IPS DF 6.9 (cell line): ENCODE results near the gene GXYLT2.

Source experiments
- DNase-seq: peaks from one replicate; pipeline ENCODE4 v3.0.0-alpha.2; 2013; ENCODE audit warnings: low read depth, low spot score
- H3K27ac ChIP-seq: one replicate; pipeline ENCODE4 v1.5.1; 2013; ENCODE audit warnings: low read length, control low read depth
- H3K27me3 ChIP-seq: 2 replicates; pipeline ENCODE4 v1.6.1; 2013; ENCODE audit warnings: mild to moderate bottlenecking, low read length; ENCODE audit not compliant: control insufficient read depth, insufficient read depth
- H3K36me3 ChIP-seq: 2 replicates; pipeline ENCODE4 v1.6.1; 2013; ENCODE audit warnings: low read length; ENCODE audit not compliant: control insufficient read depth, insufficient read depth
- H3K4me1 ChIP-seq: 2 replicates; pipeline ENCODE4 v1.6.1; 2013; ENCODE audit warnings: low read length; ENCODE audit not compliant: control insufficient read depth, insufficient read depth
- H3K4me3 ChIP-seq: 2 replicates; pipeline ENCODE4 v1.5.1; 2013; ENCODE audit warnings: mild to moderate bottlenecking, low read length
- H3K9me3 ChIP-seq: 2 replicates; pipeline ENCODE4 v1.6.1; 2013; ENCODE audit warnings: low read length, inconsistent platforms; ENCODE audit not compliant: control insufficient read depth, insufficient read depth
- WGBS: extraction: QIAGEN DNeasy Blood & Tissue Kit; methylation state at CpG from one replicate; pipeline ENCODE4 v1.1.7; 2013; ENCODE audit warnings: mixed read lengths, missing lambda C conversion rate; ENCODE audit not compliant: insufficient read length, insufficient coverage; 5-methylcytosine and 5-hydroxymethylcytosine counted together

GXYLT2 gene

DNA sequence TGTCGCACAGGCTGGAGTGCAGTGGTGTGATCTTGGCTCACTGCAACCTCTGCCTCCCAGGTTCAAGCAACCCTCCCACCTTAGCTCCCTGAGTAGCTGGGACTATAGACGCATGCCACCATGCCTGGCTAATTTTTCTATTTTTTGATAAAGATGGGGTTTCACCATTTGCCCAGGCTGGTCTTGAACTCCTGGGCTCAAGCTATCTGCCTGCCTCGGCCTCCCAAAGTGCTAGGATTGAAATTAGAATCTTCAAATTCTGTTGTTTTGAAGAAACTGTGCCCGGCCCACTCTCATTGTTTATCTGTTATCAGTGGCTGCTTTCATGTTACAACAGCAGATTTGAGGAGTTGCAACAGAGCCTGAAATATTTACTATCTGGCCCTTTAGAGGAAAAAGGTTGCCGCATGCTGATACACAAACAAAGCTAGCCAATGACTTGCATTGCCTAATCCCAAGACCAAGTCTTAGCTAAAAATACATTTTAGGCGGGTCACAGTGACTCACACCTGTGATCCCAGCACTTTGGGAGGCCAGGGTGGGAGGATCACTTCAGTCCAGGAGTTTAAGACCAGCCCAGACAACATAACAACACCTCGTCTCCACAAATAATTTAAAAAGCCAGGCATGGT, 65.6 kb downstream of the GXYLT2 start:
- WGBS: no CpG with 5 or more reads among the region's 7 CpGs
- no peak overlapping the region for H3K27ac ChIP-seq
- no peaks in the 10 kb centered on the region for H3K4me1 ChIP-seq
- DNase-seq: no peak
- H3K4me3 ChIP-seq: no peak overlapping the region
- no peaks in the 10 kb centered on the region for H3K27me3 ChIP-seq
- H3K36me3 ChIP-seq: no peaks in the 10 kb centered on the region
- no peaks in the 10 kb centered on the region for H3K9me3 ChIP-seq

- WGBS: no CpG with 5 or more reads among the region's 8 CpGs
- no peaks in the 10 kb centered on the region for H3K4me1 ChIP-seq
- no peak for DNase-seq
Measured at GRCh38 chr3:72957297-72957696, 69.5 kb downstream of the GXYLT2 start.

DNA sequence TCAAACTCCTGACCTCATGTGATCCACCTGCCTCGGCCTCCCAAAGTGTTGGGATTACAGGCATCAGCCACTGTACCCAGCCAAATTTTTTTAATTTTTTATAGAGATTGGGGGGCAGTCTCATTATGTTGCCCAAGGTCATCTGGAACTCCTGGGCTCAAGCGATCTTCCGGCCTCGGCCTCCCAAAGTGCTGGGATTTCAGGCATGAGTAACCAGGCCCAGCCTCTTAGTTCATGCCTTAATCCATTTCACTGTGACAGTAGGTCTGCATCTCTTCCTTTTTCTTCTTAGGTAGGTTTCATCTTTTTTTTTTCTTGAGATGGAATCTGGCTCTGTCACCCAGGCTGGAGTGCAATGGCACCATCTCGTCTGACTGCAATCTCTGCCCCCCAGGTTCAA, 71.5 kb downstream of the GXYLT2 start:
- Histone ChIP-seq H3K36me3 (no peaks in the 10 kb centered on the region), H3K27me3 (no peaks in the 10 kb centered on the region), H3K4me3 (no peak overlapping the region), H3K4me1 (no peaks in the 10 kb centered on the region), H3K27ac (no peak overlapping the region), H3K9me3 (no peaks in the 10 kb centered on the region)
- no peak for DNase-seq
- WGBS: no CpG with 5 or more reads among the region's 5 CpGs

More at GRCh38 chr3:72957297-72957696, 69.5 kb downstream of the GXYLT2 start:
- Histone ChIP-seq H3K4me3 (no peak overlapping the region), H3K27me3 (no peaks in the 10 kb centered on the region), H3K36me3 (no peaks in the 10 kb centered on the region), H3K9me3 (no peaks in the 10 kb centered on the region), H3K27ac (no peak overlapping the region)

DNA sequence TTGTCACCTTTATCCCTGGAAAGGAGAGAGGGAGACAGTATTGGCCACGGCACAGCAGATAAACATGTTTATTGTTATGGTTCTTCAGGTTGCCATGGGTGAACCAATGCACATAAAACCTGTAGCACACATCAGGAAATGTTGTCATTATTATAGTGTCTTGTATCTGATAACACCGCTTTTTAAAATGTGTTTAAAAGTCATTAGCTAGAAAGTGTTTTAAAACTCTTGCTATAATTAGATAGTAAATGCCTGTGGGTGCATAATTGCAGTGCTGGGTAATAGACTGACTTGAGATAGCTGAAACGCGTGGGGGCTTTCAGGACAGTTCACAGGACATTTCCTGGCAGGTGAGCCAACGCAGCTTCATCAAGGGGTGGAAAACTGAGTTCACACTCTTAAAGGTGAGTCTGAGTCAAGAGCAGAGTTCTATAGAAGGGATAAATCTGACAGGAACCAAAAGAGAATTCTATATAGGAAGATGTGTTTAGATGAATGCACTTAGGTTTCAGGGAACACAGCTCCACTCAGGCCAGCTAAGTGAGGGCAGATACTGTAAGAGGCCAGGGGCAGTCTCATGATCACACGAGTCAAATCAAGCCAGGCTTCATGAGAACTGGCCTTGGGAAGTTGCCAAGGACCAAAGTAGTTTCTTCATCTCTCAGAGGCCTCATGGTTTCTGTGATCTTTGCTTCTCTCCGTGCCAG, 73.1 kb downstream of the GXYLT2 start:
- no peaks in the 10 kb centered on the region for H3K9me3 ChIP-seq
- no peak overlapping the region for H3K4me3 ChIP-seq
- no CpG with 5 or more reads among the region's 7 CpGs for WGBS
- no peaks in the 10 kb centered on the region for H3K4me1 ChIP-seq
- DNase-seq: no peak
- H3K36me3 ChIP-seq: no peaks in the 10 kb centered on the region
- no peaks in the 10 kb centered on the region for H3K27me3 ChIP-seq
- no peak overlapping the region for H3K27ac ChIP-seq

DNA sequence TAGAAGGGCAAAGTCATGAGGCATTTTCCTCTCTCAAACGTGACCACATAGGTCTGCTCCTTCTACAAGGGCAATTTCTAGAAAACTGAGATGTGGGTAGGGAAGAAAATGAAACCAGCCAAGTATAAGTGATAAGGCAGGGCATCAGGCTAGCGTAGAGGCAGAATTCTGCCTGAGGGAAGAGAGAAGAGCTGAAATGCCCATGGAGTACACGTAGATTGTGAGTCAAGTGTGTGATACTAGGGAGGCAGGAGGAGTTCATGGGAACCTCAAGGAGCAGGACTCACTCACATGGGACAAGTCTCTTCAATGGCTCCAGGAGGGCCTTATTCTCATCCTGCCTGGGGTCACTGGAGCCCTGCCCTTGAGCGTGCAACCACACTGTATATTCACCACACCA, 73.9 kb downstream of the GXYLT2 start:
- DNase-seq: no peak
- Histone ChIP-seq H3K27ac (no peak overlapping the region), H3K36me3 (no peaks in the 10 kb centered on the region), H3K9me3 (no peaks in the 10 kb centered on the region), H3K4me3 (no peak overlapping the region), H3K27me3 (no peaks in the 10 kb centered on the region), H3K4me1 (no peaks in the 10 kb centered on the region)
- WGBS: no CpG with 5 or more reads among the region's 4 CpGs

DNA sequence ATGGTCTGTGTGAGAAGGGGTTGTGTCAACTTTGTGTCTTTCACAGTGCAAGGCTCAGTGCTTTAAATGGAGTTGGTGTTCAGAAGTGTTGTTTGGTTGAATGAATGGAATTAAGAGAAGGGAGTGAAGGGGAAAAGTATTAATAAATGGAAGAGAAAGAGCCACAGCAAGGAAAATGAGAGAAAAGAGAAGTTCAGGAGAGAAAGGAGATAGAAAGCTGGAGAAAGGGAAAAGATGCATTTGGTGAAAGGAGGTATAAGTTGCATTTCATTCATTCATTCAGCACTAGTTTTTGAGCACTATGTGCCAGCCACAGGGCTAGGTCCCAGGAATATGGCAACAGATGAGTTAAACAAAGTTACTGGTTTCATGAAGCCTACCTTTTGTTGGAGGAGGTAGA, 74.5 kb downstream of the GXYLT2 start:
- no peak overlapping the region for H3K4me3 ChIP-seq
- H3K4me1 ChIP-seq: no peaks in the 10 kb centered on the region
- H3K27ac ChIP-seq: no peak overlapping the region
- DNase-seq: no peak
- no peaks in the 10 kb centered on the region for H3K36me3 ChIP-seq
- no peaks in the 10 kb centered on the region for H3K9me3 ChIP-seq
- no peaks in the 10 kb centered on the region for H3K27me3 ChIP-seq

GRCh38 chr3:72964633-72965032, 76.8 kb downstream of the GXYLT2 start:
- no peak for DNase-seq
- H3K27me3 ChIP-seq: no peaks in the 10 kb centered on the region
- H3K36me3 ChIP-seq: no peaks in the 10 kb centered on the region
- H3K9me3 ChIP-seq: no peaks in the 10 kb centered on the region
- H3K4me3 ChIP-seq: no peak overlapping the region
- H3K27ac ChIP-seq: no peak overlapping the region
- no peaks in the 10 kb centered on the region for H3K4me1 ChIP-seq

DNA sequence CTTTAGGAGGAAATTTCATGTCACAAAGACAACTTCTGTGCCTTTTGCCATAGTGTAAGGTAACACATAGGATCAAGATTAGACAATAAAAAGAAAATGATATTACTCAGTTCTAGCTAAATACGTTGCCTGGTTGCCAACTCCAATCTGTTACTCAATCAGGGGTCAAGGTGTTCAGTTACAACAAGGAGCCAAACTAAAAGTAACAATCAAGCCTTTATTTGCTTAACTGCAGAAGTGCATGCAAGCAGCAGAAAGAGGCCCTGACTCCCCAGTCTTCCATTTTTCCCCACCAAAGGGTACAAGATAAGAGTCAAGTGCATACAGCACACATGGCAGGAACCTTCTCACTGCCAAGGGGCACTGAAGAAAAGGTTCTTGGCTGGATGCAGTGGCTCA, 80.4 kb downstream of the GXYLT2 start:
- Histone ChIP-seq H3K4me3 (no peak overlapping the region), H3K27me3 (no peaks in the 10 kb centered on the region), H3K9me3 (no peaks in the 10 kb centered on the region), H3K4me1 (no peaks in the 10 kb centered on the region), H3K36me3 (no peaks in the 10 kb centered on the region), H3K27ac (no peak overlapping the region)
- no peak for DNase-seq
- WGBS: no CpG with 5 or more reads among the region's 1 CpG

DNA sequence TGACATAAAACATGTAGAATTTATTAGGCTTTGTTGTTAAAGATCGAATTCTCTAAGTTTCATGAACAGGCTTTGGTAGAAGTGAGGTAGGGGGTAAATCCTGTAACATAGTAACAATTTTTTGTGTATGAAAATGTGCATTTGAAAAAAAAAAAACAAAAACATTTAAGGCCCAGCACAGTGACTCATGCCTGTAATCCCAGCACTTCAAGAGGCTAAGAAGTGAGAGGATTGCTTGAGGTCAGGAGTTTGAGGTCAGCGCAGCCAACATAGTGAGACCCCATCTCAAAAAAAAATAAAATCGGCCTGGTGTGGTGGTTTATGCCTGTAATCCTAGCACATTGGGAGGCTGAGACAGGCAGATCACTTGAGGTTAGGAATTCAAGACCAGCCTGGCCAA, 81.9 kb downstream of the GXYLT2 start:
- WGBS: no CpG with 5 or more reads among the region's 3 CpGs
- Histone ChIP-seq H3K27ac (no peak overlapping the region), H3K4me1 (no peaks in the 10 kb centered on the region), H3K27me3 (no peaks in the 10 kb centered on the region), H3K4me3 (no peak overlapping the region), H3K36me3 (no peaks in the 10 kb centered on the region), H3K9me3 (no peaks in the 10 kb centered on the region)
- no peak for DNase-seq

- no peak overlapping the region for H3K4me3 ChIP-seq
- no CpG with 5 or more reads among the region's 2 CpGs for WGBS
- no peaks in the 10 kb centered on the region for H3K36me3 ChIP-seq
- no peak overlapping the region for H3K27ac ChIP-seq
- H3K27me3 ChIP-seq: no peaks in the 10 kb centered on the region
- H3K9me3 ChIP-seq: no peaks in the 10 kb centered on the region
- DNase-seq: no peak
- no peaks in the 10 kb centered on the region for H3K4me1 ChIP-seq
Measured at GRCh38 chr3:72970942-72971341, 83.1 kb downstream of the GXYLT2 start.

DNA sequence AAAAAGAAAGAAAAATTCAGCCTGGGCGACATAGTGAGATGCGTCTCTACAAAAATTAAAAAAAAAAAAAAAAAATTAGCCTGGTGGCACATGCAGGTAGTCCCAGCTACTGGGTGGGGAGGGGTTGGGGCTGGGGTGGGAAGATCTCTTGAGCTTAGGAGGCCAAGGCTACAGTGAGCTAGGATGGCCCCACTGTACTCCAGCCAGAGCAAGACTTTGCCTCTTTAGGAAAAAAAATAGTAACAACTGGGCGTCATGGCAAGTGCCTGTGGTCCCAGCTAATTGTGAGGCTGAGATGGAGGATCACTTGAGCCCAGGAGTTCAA, 84.8 kb downstream of the GXYLT2 start:
- H3K9me3 ChIP-seq: no peaks in the 10 kb centered on the region
- DNase-seq: no peak
- no peaks in the 10 kb centered on the region for H3K27me3 ChIP-seq
- H3K27ac ChIP-seq: no peak overlapping the region
- H3K36me3 ChIP-seq: no peaks in the 10 kb centered on the region
- H3K4me1 ChIP-seq: no peaks in the 10 kb centered on the region
- no CpG with 5 or more reads among the region's 3 CpGs for WGBS
- H3K4me3 ChIP-seq: no peak overlapping the region
